Thyroid gland (tissue), 4 donors: Measurements from ENCODE around the gene MEP1A. TPM values are rescaled to one million over a fixed set of nuclear protein-coding genes. Genes with fewer than 3 reads are reported as not detected.

Experiments used
- DNase-seq, 2 donors: peaks; one replicate each; pipeline ENCODE4 v3.0.0-alpha.2; 2019
- H3K27ac ChIP-seq, 3 donors: fragments of 200-600 bp; sonication (generic); 1 replicate in 2 of 3; 2 replicates in 1 of 3; pipeline ENCODE4 v1.5.1; 2016 to 2019; ENCODE audit warnings: mild to moderate bottlenecking in 1 of 3, moderate library complexity in 1 of 3
- H3K27me3 ChIP-seq: fragments of 200-600 bp; sonication (generic); one replicate; pipeline ENCODE4 v1.5.1; 2019
- H3K36me3 ChIP-seq, 2 donors: fragments of 200-600 bp; sonication (generic); one replicate each; pipeline ENCODE4 v1.5.1; 2016 to 2019
- H3K4me1 ChIP-seq, 2 donors: fragments of 200-600 bp; sonication (generic); one replicate each; pipeline ENCODE4 v1.5.1; 2017 to 2019
- H3K4me3 ChIP-seq, 3 donors: fragments of 200-600 bp; sonication (generic); replicated peaks in 1 of 3; 1 replicate in 2 of 3; 2 replicates in 1 of 3; pipeline ENCODE4 v1.5.1; 2016; ENCODE audit warnings: mild to moderate bottlenecking in 1 of 3
- H3K9me3 ChIP-seq: fragments of 200-600 bp; sonication (generic); one replicate; pipeline ENCODE4 v1.5.1; 2017
- CTCF ChIP-seq, 6 experiments: fragments of 200-600 bp in 3 of 6; fragments of 450-650 bp in 3 of 6; sonication (generic) in 3 of 6; IDR thresholded peaks; one replicate each; pipeline ENCODE4 v1.5.1; 2016 to 2019; ENCODE audit warnings: antibody characterized with exemption in 6 of 6, mild to moderate bottlenecking in 2 of 6, inconsistent platforms in 1 of 6, moderate library complexity in 1 of 6
- POLR2A ChIP-seq, 2 donors: fragments of 450-650 bp; IDR thresholded peaks; one replicate each; pipeline ENCODE4 v1.6.1; 2017; ENCODE audit warnings: antibody characterized with exemption in 2 of 2, mild to moderate bottlenecking in 2 of 2, moderate library complexity in 1 of 2
- WGBS, 2 donors: methylation state at CpG; one replicate each; pipeline ENCODE4 v1.1.5; 2017; 5-methylcytosine and 5-hydroxymethylcytosine counted together
- intact Hi-C: fragments of 100-400 bp; cut with DNase I; formaldehyde crosslinking; loops from one replicate; pipeline ENCODE4 v1.15.1; 2023
- total RNA-seq, 4 donors: library from RNA; depleted of rRNA; stranded (reverse); fragments of >200 nt; gene quantifications; one replicate each; pipeline ENCODE4 v1.2.3, GENCODE V29; 2016

The MEP1A gene
- total RNA-seq, 4 donors from 2014 or later: not detected

GRCh38 chr6:46748940-46749503, 44.2 kb upstream of the MEP1A start:
- no peak overlapping the region for H3K27ac ChIP-seq
- H3K27me3 ChIP-seq: no peaks in the 10 kb centered on the region
- H3K4me1 ChIP-seq: no peaks in the 10 kb centered on the region
- intact Hi-C loops: no loop called here
- H3K36me3 ChIP-seq: no peaks in the 10 kb centered on the region
- WGBS, 2 donors: 87 to 93% methylated on average over 5 of the region's 5 CpGs
- no peak for DNase-seq
- no peak overlapping the region for H3K4me3 ChIP-seq
- TF ChIP-seq CTCF (IDR thresholded peaks at IDR 0.05): no peak
- H3K9me3 ChIP-seq: no peaks in the 10 kb centered on the region

DNA sequence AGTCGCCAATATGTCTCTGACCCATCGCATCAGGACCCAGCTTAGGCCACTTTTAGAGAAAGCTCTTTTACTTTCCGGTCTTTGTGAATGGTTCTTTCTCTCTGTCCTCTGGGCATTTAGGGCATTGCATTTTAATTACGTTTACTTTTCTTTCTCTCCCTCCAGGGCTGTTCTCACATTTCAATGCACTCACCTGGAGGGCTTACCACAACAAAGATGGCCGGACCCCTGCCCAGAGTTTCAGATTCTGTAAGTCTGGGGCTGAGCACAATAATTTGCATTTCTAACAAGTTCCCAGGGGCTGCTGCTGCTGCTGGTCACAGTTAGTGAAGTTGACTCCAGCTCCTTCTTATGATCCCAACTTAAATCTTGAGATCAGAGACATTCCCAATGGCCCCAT, 43.5 kb upstream of the MEP1A start:
- 43 to 54% methylated on average over 5 of the region's 5 CpGs for WGBS, 2 donors
- intact Hi-C loops: no loop called here
- H3K27ac ChIP-seq: no peak overlapping the region
- TF ChIP-seq CTCF (IDR thresholded peaks at IDR 0.05) (no peak), POLR2A (IDR thresholded peaks at IDR 0.05) (no peak)
- DNase-seq: no peak
- H3K4me1 ChIP-seq: no peaks in the 10 kb centered on the region
- H3K27me3 ChIP-seq: no peaks in the 10 kb centered on the region
- H3K9me3 ChIP-seq: no peaks in the 10 kb centered on the region
- H3K4me3 ChIP-seq: no peak overlapping the region
- H3K36me3 ChIP-seq: no peaks in the 10 kb centered on the region

- H3K27me3 ChIP-seq: no peaks in the 10 kb centered on the region
- intact Hi-C loops: no loop called here
- no peak for DNase-seq
- H3K9me3 ChIP-seq: no peaks in the 10 kb centered on the region
- H3K4me1 ChIP-seq: peaks cover 0 to under 1% of the 10 kb centered on the region in 2 donors
- 88 to 95% methylated on average over 3 of the region's 3 CpGs for WGBS, 2 donors
- TF ChIP-seq CTCF (IDR thresholded peaks at IDR 0.05) (no peak), POLR2A (IDR thresholded peaks at IDR 0.05) (no peak)
- no peak overlapping the region for H3K4me3 ChIP-seq
- no peaks in the 10 kb centered on the region for H3K36me3 ChIP-seq
- H3K27ac ChIP-seq: no peak overlapping the region
These were observed 41.5 kb upstream of the MEP1A start for GRCh38 chr6:46751658-46752057.

DNA sequence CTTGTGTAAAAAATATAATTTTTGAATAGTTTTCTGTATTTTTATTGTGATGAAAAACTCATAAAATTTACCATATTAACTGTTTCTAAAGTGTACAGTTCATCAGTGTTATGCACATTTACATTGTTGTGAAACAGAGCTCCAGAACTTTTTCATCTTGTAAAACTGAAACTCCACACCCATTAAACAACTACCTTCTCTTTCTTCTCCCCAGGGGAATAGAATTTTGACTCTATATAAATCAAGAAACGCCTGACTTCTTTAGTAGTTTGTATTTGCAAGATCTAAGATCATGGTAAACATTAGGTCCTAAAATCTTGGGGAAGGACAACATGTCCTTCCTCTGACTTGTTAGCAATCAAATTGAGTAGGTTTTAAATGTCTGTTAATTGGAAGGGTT, 37.3 kb upstream of the MEP1A start:
- Histone ChIP-seq H3K9me3 (no peaks in the 10 kb centered on the region), H3K4me3 (no peak overlapping the region), H3K27me3 (no peaks in the 10 kb centered on the region), H3K27ac (no peak overlapping the region), H3K4me1 (peaks cover 0 to 12% of the 10 kb centered on the region in 2 donors), H3K36me3 (no peaks in the 10 kb centered on the region)
- DNase-seq: no peak
- TF ChIP-seq POLR2A (IDR thresholded peaks at IDR 0.05): no peak
- no peak for TF ChIP-seq CTCF (IDR thresholded peaks at IDR 0.05)
- 31 to 35% methylated on average over 1 of the region's 1 CpG for WGBS, 2 donors
- intact Hi-C loops: no loop called here

DNA sequence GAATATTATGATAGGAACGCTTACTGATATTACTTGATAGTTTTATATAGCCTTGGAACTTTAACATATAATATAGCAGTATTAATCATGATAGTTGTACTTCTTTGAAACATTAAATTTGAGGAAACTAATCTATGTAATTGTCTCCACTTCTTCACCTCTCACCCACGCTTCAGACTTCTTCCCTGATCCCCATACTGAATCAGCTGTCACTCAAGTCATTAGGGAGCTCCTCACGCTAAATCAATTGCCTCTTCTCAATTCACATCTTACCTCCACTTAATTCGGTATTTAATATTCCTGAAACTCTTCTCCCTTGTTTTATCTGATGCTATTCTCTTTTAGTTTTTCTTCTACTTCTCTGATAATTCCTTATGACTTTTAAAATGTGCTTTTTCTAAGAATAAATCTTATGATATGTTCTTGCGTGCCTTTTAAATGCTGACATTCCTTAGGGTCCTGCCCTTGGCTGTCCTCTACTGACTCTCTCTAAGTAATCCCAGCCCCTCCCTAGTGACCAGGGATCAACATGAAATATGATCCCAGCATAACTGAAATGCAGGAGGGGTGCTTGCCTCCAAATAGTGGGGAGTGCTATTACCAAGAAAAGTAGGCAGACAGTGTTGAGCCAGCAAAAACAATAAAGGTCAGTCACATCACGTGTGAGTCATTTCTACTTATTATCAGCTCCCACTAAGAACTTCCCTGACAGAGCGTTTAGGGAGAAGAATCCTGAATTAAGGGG, 36.5 kb upstream of the MEP1A start:
- Histone ChIP-seq H3K36me3 (no peaks in the 10 kb centered on the region), H3K9me3 (no peaks in the 10 kb centered on the region), H3K27ac (no peak overlapping the region), H3K4me3 (no peak overlapping the region), H3K27me3 (no peaks in the 10 kb centered on the region), H3K4me1 (peaks cover 0 to 12% of the 10 kb centered on the region in 2 donors)
- TF ChIP-seq CTCF (IDR thresholded peaks at IDR 0.05) (no peak), POLR2A (IDR thresholded peaks at IDR 0.05) (no peak)
- DNase-seq: no peak
- intact Hi-C loops: no loop called here
- 66 to 72% methylated on average over 7 of the region's 7 CpGs for WGBS, 2 donors
